Measurements from ENCODE around the gene FKBP9. TPM values are rescaled to one million over a fixed set of nuclear protein-coding genes. Genes with fewer than 3 reads are reported as not detected.
"Not testable (repeated sequence)": the region's sequence is repeated elsewhere in the genome, so short reads cannot be mapped to it uniquely, and the experiment has no call there.

The FKBP9 gene
- total and polyA plus RNA-seq, 2 experiments from 2014 or later: 88.8 to 109 TPM

- not testable (repeated sequence) for H3K4me1 ChIP-seq (ENCODE audit: insufficient read depth); H3K9me2 ChIP-seq (replicated peaks; ENCODE audit: insufficient read depth); H3K4me2 ChIP-seq; H3K36me3 ChIP-seq (replicated peaks; ENCODE audit: insufficient read depth, low read depth); H3K79me2 ChIP-seq; H3K4me3 ChIP-seq; H4K20me1 ChIP-seq (ENCODE audit: insufficient read depth, poor library complexity, severe bottlenecking); H3K9me3 ChIP-seq (ENCODE audit: low read depth); H3K27me3 ChIP-seq; H2AFZ ChIP-seq
- DNase-seq (ENCODE audit: low spot score): peak; percentile 66
- peak overlapping the region; percentile 88 for H3K27ac ChIP-seq
- 67% methylated on average over 6 of the region's 6 CpGs for WGBS (ENCODE audit: low lambda C conversion rate, missing lambda C conversion rate)
Measured at GRCh38 chr7:32992750-32993149, 35.5 kb downstream of the FKBP9 start.

- not testable (repeated sequence) for DNase-seq (ENCODE audit: low spot score); H3K4me3 ChIP-seq; H3K36me3 ChIP-seq (replicated peaks; ENCODE audit: insufficient read depth, low read depth); H2AFZ ChIP-seq; H3K9me2 ChIP-seq (replicated peaks; ENCODE audit: insufficient read depth); H3K9me3 ChIP-seq (ENCODE audit: low read depth); H4K20me1 ChIP-seq (ENCODE audit: insufficient read depth, poor library complexity, severe bottlenecking); H3K27me3 ChIP-seq; H3K79me2 ChIP-seq
- Histone ChIP-seq H3K4me1 (ENCODE audit: insufficient read depth) (peaks cover 11% of the 10 kb centered on the region), H3K4me2 (peak overlapping the region; percentile 68), H3K27ac (peak overlapping the region; percentile 95)
- WGBS (ENCODE audit: low lambda C conversion rate, missing lambda C conversion rate): 31% methylated on average over 4 of the region's 4 CpGs
Measured at GRCh38 chr7:32997956-32998355, 40.7 kb downstream of the FKBP9 start.

- not testable (repeated sequence) for H4K20me1 ChIP-seq (ENCODE audit: insufficient read depth, poor library complexity, severe bottlenecking); H3K4me3 ChIP-seq; H3K9me2 ChIP-seq (replicated peaks; ENCODE audit: insufficient read depth); H3K27me3 ChIP-seq; H3K79me2 ChIP-seq; H3K9me3 ChIP-seq (ENCODE audit: low read depth); H3K36me3 ChIP-seq (replicated peaks; ENCODE audit: insufficient read depth, low read depth)
- WGBS (ENCODE audit: low lambda C conversion rate, missing lambda C conversion rate): 25% methylated on average over 14 of the region's 14 CpGs
- TF ChIP-seq, protein P1, sequence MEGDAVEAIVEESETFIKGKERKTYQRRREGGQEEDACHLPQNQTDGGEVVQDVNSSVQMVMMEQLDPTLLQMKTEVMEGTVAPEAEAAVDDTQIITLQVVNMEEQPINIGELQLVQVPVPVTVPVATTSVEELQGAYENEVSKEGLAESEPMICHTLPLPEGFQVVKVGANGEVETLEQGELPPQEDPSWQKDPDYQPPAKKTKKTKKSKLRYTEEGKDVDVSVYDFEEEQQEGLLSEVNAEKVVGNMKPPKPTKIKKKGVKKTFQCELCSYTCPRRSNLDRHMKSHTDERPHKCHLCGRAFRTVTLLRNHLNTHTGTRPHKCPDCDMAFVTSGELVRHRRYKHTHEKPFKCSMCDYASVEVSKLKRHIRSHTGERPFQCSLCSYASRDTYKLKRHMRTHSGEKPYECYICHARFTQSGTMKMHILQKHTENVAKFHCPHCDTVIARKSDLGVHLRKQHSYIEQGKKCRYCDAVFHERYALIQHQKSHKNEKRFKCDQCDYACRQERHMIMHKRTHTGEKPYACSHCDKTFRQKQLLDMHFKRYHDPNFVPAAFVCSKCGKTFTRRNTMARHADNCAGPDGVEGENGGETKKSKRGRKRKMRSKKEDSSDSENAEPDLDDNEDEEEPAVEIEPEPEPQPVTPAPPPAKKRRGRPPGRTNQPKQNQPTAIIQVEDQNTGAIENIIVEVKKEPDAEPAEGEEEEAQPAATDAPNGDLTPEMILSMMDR (IDR thresholded peaks at IDR 0.05; ENCODE audit: poor library complexity): peak; percentile 3
- H3K27ac ChIP-seq: peak overlapping the region; percentile 95
- H2AFZ ChIP-seq: peak overlapping the region; percentile 6
- peaks cover 11% of the 10 kb centered on the region for H3K4me1 ChIP-seq (ENCODE audit: insufficient read depth)
- H3K4me2 ChIP-seq: peak overlapping the region; percentile 68
- peak; percentile 74 for DNase-seq (ENCODE audit: low spot score)
Measured at GRCh38 chr7:32998361-32999171, 41.3 kb downstream of the FKBP9 start.

DNA sequence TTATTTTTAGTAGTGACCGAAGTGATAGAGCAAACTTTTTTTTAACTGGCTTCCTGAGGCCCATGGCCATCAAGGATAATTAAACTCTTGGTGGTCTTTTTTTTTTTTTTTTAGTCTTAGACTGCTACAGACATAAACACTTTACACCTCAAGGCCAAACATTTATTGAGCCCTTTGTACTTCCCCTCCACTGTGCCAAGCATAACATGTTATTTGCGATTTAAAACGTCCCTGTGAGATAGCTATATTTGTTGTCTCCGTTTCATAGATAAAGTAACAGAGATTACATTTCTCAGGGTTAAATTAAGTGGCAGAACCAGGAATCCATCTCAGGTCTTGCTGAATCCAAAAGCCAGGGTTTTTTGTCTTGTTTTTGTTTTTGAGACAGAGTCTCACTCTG lies 42.1 kb downstream of the FKBP9 start:
- H3K27ac ChIP-seq: peak overlapping the region; percentile 95
- not testable (repeated sequence) for H3K4me3 ChIP-seq; H3K36me3 ChIP-seq (replicated peaks; ENCODE audit: insufficient read depth, low read depth); DNase-seq (ENCODE audit: low spot score); H2AFZ ChIP-seq; H3K9me3 ChIP-seq (ENCODE audit: low read depth); H3K27me3 ChIP-seq; H3K79me2 ChIP-seq; H3K4me2 ChIP-seq; H4K20me1 ChIP-seq (ENCODE audit: insufficient read depth, poor library complexity, severe bottlenecking); H3K9me2 ChIP-seq (replicated peaks; ENCODE audit: insufficient read depth)
- 47% methylated on average over 4 of the region's 4 CpGs for WGBS (ENCODE audit: low lambda C conversion rate, missing lambda C conversion rate)
- H3K4me1 ChIP-seq (ENCODE audit: insufficient read depth): peaks cover 11% of the 10 kb centered on the region

- not testable (repeated sequence) for H3K79me2 ChIP-seq; H3K27me3 ChIP-seq; H3K9me2 ChIP-seq (replicated peaks; ENCODE audit: insufficient read depth); H3K4me3 ChIP-seq; H3K27ac ChIP-seq; H4K20me1 ChIP-seq (ENCODE audit: insufficient read depth, poor library complexity, severe bottlenecking); H3K9me3 ChIP-seq (ENCODE audit: low read depth); H2AFZ ChIP-seq; H3K4me2 ChIP-seq; DNase-seq (ENCODE audit: low spot score); H3K36me3 ChIP-seq (replicated peaks; ENCODE audit: insufficient read depth, low read depth)
- H3K4me1 ChIP-seq (ENCODE audit: insufficient read depth): peaks cover 11% of the 10 kb centered on the region
Measured at GRCh38 chr7:33003111-33003510, 45.9 kb downstream of the FKBP9 start.

DNA sequence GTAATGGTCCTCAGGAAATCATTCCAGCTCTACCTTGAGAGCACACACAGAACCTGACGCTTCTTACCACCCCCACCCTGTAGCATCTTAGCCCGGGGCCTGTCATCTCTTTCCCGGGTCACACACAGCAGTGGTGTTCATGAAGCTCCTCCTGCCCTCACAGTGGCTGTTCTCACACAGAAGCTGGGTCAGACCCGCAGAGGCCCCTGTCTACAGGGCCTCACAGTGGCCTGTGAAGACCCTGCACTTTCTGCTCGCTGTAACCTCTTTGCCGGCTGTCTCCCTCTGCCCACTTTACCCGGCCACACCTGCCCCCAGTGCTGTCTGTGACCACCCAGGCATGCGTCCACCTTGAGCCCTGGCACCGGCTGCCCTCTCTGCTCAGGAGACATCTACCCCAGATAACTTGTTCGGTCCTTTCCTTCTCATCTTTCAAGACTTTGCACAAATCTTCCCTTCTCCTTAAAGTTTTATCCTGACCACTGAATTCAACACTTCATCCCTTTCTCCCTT lies 46.9 kb downstream of the FKBP9 start:
- not testable (repeated sequence) for H3K36me3 ChIP-seq (replicated peaks; ENCODE audit: insufficient read depth, low read depth); DNase-seq (ENCODE audit: low spot score); H2AFZ ChIP-seq; H3K4me2 ChIP-seq; H3K4me1 ChIP-seq (ENCODE audit: insufficient read depth); H3K27me3 ChIP-seq; H3K79me2 ChIP-seq; H3K9me2 ChIP-seq (replicated peaks; ENCODE audit: insufficient read depth); H3K9me3 ChIP-seq (ENCODE audit: low read depth); H3K4me3 ChIP-seq; H4K20me1 ChIP-seq (ENCODE audit: insufficient read depth, poor library complexity, severe bottlenecking); H3K27ac ChIP-seq
- WGBS (ENCODE audit: low lambda C conversion rate, missing lambda C conversion rate): 87% methylated on average over 10 of the region's 10 CpGs

DNA sequence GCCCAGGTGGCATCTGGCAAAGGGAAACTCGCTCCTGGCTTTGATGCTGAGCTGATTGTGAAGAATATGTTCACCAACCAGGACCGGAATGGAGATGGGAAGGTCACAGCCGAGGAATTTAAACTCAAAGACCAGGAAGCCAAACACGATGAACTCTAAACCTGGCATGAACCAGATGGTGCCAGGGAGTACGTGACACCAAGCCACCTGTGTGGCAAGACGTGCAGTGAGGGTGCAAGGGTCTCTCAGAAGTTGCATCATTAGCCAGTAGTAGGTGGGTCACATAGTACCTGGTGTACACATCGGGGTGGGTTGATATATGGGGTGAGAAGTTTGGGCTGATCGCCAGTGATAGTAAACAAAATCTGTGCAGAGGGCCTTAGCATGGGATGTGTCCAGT lies 48.0 kb downstream of the FKBP9 start:
- WGBS (ENCODE audit: low lambda C conversion rate, missing lambda C conversion rate): 94% methylated on average over 7 of the region's 8 CpGs
- H2AFZ ChIP-seq; DNase-seq (ENCODE audit: low spot score); H3K27me3 ChIP-seq; H3K9me3 ChIP-seq (ENCODE audit: low read depth); H3K36me3 ChIP-seq (replicated peaks; ENCODE audit: insufficient read depth, low read depth); H3K9me2 ChIP-seq (replicated peaks; ENCODE audit: insufficient read depth); H3K4me1 ChIP-seq (ENCODE audit: insufficient read depth); H3K79me2 ChIP-seq; H3K4me3 ChIP-seq; H3K4me2 ChIP-seq; H3K27ac ChIP-seq; H4K20me1 ChIP-seq (ENCODE audit: insufficient read depth, poor library complexity, severe bottlenecking): not testable (repeated sequence)

DNA sequence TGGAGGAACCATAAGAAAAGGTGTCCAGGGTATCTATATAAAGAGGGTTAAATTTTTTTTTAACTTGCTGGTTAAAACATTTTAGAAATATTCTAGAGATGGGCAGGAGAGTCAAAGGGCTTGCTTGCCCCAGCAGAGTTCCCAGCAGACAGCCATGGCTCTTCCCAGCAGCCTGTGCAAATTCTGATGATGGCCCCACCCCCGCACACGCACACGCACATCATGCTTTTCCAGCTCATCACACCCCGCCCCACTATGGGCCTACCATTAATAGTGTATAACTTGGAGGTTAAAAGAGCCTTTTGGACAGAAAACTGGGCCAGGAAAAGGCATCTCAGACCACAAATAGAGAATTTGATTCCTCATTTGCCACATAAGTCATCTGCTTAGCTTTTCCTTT lies 48.5 kb downstream of the FKBP9 start:
- not testable (repeated sequence) for H4K20me1 ChIP-seq (ENCODE audit: insufficient read depth, poor library complexity, severe bottlenecking); H3K36me3 ChIP-seq (replicated peaks; ENCODE audit: insufficient read depth, low read depth); H3K4me3 ChIP-seq; DNase-seq (ENCODE audit: low spot score); H3K27ac ChIP-seq; H3K79me2 ChIP-seq; H3K4me2 ChIP-seq; H2AFZ ChIP-seq; H3K9me2 ChIP-seq (replicated peaks; ENCODE audit: insufficient read depth); H3K27me3 ChIP-seq; H3K9me3 ChIP-seq (ENCODE audit: low read depth); H3K4me1 ChIP-seq (ENCODE audit: insufficient read depth)
- WGBS (ENCODE audit: low lambda C conversion rate, missing lambda C conversion rate): 99% methylated on average over 4 of the region's 4 CpGs

Data from hepatocyte (in vitro differentiated cells).